Fibroblast of skin of right quadriceps (primary cell): ENCODE data around the gene ZNF790.
"Not testable (repeated sequence)": the region's sequence is repeated elsewhere in the genome, so short reads cannot be mapped to it uniquely, and the experiment has no call there.

Experiments
- DNase-seq: peaks from one replicate; pipeline ENCODE4 v3.0.0-alpha.2; 2013

ZNF790 gene

GRCh38 chr19:36837906-36838783, at the start of gene ZNF790:
ZNF790 (minus strand) TSS chr19:36838387; CDS start chr19:36825619, 12,768 bp downstream.
- peak; percentile 89 for DNase-seq

DNA sequence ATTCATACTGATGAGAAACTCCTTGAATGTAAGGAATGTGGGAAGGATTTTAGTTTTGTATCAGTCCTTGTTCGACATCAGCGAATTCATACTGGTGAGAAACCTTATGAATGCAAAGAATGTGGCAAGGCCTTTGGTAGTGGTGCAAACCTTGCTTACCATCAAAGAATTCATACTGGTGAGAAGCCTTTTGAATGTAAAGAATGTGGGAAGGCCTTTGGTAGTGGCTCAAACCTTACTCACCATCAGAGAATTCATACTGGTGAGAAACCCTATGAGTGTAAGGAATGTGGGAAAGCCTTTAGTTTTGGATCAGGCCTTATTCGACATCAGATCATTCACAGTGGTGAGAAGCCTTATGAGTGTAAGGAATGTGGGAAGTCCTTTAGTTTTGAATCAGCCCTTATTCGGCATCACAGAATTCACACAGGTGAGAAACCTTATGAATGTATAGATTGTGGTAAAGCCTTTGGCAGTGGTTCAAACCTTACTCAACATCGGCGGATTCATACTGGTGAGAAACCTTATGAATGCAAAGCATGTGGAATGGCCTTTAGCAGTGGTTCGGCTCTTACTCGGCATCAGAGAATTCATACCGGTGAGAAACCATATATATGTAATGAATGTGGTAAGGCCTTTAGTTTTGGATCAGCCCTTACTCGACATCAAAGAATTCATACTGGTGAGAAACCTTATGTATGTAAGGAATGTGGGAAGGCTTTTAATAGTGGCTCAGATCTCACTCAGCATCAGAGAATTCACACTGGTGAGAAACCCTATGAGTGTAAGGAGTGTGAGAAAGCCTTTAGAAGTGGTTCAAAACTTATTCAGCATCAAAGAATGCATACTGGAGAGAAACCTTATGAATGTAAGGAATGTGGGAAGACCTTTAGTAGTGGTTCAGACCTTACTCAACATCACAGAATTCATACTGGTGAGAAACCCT, 39.1 kb upstream of the ZNF790 start:
- no peak for DNase-seq

- DNase-seq = no peak
Observed at GRCh38 chr19:36851898-36852297, 13.7 kb upstream of the ZNF790 start.

DNA sequence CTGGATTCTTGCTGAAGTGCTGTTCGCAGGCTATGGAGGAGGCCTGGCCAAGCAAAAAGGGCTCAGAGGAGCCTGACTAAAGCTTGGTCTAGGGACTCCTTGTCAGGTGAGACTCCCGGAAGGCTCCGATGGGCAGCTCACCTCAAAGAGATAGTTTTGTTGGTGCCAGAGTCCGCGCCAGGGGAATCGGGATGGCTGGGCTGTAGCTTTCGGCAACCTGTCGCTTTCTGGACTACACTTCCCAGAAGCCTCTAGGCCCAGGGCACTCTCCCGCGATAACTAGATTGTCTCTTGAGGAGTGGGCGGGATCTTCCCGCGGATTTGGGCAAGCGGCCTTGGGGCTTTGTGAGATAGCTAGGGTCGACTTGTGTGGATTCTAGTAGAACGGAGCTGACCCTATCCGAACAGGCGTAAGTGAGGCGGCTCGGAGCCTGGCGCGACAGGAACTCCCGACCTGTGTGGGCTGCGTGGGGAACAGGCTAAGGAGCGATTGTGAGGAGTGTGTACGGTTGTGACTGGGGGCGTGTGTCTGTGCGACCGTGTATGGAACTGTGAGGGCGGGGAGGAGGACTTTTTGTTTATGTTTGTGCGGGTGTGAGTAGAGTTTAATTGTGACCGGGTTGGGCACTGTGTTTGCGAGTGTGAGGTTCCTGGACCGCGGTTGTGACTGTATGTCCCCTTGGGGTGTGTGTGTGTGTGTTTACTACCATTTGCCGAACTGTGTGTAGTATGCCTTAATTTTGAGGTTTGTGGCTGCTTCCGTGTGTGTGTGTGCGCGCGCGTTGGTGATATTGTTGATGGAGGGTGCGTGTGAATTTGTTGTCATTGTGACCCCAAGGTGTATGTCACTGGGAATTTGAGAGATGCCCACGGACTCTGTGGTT, 12.6 kb upstream of the ZNF790 start, which contains the start of gene ZNF345:
TSS of gene ZNF345 (plus strand) at position 318 of the 884 bp plus-strand sequence. CDS start 25,955 bp downstream, outside the sequence.
- peak; percentile 93 for DNase-seq

- DNase-seq = peak; percentile 85
Observed at GRCh38 chr19:36849701-36850558, 11.7 kb upstream of the ZNF790 start.

GRCh38 chr19:36847968-36848367, 9.8 kb upstream of the ZNF790 start:
- no peak for DNase-seq

DNA sequence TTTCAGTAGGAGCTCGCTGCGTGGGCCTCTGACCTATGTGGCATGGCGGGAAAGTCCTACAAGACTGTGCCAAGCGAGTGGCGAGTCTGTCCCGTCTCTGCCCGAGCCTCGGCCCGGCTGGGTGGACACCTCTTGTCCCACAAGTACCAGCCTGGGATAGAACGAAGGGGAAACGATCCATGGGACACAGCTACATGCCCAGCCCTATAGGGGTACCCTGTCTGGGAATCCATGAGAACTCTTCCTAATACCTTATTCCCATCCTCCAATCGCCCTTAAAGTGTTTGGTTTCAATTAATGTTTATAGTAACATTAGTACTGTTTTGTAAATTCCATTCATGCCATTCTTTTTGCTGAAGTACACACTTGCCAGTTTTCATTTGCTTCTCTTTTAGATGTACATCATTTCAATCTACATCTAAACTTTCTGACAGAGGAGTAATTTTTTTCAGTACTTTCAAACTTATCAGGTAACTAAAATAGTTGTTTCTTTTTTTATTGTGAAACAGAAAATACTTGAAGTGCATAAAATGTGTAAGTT, 667 bp upstream of the ZNF790 start:
- DNase-seq = peak; percentile 18

- DNase-seq = peak; percentile 3
Observed at GRCh38 chr19:36837176-36837905, 846 bp downstream of the ZNF790 start.

DNA sequence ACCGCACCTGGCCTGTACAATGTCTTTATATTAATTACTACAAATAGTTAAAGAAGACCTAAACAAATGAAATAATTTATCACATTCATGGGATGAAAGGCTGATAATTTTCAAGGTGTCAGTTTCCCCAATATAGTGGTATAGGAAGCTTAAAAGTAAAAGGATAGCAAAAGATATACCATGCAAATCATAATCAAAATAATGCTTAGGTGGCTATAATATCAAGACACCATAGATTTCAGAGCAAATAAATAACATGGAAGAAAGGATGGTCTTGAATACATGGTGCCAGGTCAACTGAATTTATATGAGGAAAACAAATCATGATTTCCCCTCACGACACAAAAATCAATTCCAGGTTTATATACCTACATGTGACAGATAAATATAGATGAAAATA, 4.8 kb downstream of the ZNF790 start:
- DNase-seq = no peak

DNA sequence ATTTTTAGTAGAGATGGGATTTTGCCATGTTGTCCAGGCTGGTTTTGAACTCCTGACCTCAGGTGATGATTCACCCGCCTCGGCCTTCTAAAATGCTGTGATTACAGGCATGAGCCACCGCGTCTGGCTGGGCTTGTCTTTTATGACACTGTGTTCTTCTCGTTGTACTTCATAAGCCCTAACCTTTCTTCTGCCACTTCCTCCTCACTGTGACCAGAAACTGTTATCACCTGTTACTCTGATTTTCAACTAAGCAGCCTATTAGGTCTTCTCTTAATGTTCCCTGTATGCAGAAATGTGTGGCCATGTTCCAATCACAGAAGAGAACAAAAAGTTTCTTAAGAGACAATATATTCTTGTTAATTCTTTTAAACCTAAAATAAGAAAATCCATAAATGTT, 16.4 kb downstream of the ZNF790 start:
- DNase-seq = no peak

DNA sequence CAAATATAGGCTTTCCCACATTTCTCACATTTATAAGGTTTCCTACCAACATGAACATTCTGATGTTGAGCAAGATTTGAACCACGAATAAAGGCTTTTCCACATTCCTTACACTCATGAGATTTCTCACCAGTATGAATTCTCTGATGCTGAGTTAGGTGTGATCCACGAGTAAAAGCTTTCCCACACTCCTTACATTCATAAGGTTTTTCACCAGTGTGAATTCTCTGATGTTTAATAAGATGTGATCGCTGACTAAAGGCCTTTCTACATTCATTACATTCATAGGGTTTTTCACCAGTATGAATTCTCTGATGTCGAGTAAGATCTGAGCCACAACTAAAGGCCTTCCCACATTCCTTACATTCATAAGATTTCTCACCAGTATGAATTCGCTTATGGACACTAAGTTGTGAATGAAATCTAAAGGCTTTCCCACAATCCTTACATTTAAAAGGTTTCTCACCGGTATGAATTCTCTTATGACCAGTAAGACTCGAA, 19.0 kb downstream of the ZNF790 start:
- DNase-seq = no peak

DNA sequence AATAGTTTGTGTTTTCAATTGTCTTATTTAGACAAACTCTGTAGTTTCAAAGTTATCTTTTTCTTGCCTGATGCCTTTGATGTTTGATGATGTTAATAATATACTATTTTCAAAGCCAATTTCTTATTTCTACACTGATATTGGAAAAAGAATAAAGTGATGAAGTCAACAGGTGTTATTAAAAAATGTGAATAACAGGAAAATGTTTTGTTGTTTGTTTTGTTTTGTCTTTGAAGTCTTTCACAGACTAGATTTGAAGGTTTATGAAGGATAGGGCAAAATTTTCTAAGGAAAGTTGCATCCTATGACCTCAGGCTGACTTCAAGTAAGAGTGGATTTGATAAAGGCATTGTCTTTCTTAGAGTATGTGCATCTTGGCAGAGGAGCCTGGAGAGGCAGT, 31.2 kb downstream of the ZNF790 start:
- DNase-seq = no peak

- no peak for DNase-seq
Observed at GRCh38 chr19:36805364-36805763, 32.8 kb downstream of the ZNF790 start.

DNA sequence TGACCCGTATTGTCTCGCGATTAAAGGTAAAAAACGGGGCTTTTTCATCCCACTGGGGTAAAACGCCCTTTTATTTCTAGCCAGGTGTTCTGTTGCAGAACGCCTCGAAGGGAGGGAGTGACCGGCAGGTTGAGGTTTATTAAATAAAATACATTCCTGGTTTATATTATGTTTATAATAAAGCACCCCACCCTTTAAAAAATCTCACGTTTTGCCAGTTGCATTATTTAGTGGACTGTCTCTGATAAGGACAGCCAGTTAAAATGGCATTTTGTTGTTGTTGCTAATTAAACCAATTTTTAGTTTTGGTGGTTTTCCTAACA, 40.4 kb downstream of the ZNF790 start:
- DNase-seq = no peak

DNA sequence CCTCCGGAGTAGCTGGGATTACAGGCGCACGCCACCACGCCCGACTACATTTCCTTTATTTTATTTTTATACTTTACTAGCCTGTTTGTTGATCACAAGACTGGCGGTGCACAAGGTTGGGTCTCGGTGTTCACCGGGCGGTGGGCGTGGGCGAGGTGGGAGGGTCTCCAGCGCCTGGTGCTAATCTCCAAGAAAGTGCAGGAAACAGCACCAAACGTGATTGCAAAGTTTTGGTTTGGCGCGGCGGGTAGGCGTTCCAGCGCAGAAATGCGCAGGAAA, 41.5 kb downstream of the ZNF790 start:
- DNase-seq = no peak

- not testable (repeated sequence) for DNase-seq
Observed at GRCh38 chr19:36791420-36792141, 46.6 kb downstream of the ZNF790 start.

DNA sequence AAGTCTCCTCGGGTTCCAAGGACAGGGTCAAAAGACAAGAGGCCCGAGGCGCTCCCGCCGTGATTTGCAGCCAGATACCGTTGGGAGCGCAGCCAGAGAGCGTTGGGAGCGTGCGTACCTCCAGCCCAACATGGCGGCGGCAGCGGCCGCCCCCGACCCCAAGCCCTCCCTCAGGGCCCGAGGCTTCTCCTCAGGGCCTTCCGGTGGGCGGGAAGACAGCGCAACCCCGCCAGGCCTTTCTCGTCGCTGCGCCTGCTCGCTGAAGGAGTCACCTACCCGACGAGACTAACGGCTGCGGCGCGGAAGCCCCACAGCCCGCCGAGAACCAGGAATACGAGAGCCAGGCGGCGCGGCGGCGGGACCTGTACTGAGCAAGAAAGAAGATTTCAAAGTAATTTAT, 62.4 kb downstream of the ZNF790 start:
- no peak for DNase-seq

GRCh38 chr19:36773223-36773579, 65.0 kb downstream of the ZNF790 start:
- no peak for DNase-seq

DNA sequence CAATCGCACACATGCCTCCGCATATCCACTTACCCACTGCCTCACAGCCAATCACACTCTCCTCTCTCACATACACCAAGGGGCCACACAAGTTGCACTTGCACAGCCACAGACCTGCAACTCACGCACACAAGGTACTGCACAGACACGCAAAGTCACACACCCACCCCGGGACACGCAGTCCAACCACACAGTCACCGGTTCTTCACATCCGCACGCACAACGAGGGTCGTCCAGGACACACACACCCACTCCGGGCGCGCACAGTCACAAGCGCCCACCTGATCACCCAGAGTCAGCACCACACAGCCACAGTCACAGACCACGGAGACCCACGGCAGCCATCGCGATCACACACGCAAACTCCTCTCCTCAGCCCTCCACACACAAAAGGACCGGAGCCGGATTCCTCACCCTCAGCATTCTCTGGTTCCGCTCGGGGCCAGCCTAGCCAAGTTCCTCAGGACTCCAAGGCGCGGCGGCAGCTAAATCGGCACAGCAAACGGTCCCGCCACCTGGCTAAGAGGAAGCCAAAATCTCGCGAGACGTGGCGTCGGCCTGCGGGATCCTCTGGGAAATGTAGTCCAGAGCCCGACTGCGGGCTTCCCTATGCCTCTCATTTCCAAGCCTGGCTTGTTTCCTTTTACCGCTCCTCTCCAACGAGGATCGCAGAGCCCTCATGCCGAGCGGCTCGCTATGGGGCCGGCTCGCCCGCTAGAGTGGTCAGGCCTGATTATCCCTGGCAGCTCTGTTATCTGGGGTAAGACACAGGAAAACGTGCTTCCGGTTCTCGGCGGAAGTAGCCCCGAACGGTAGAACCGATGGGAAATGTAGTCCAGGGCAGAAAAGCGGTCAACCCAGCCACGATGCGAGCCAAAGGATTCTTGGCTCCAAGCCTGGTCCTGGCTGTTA, 65.6 kb downstream of the ZNF790 start, which contains the start of gene ZNF850:
TSS of gene ZNF850 (minus strand) at position 497 of the 912 bp plus-strand sequence. CDS start 10,201 bp downstream, outside the sequence.
- peak; percentile 94 for DNase-seq
